Measurements from ENCODE around the gene HIF1A.
"Not testable (repeated sequence)": the region's sequence is repeated elsewhere in the genome, so short reads cannot be mapped to it uniquely, and the experiment has no call there.

Gene HIF1A

GRCh38 chr14:61694830-61695694, at the start of gene HIF1A:
TSS of gene HIF1A (plus strand) at chr14:61695513. CDS start at chr14:61695805, 292 bp downstream.
- peak; percentile 97 for DNase-seq

- DNase-seq: no peak
Measured at GRCh38 chr14:61646366-61647116, 48.8 kb upstream of the HIF1A start.

- DNase-seq: no peak
Measured at GRCh38 chr14:61647704-61648103, 47.6 kb upstream of the HIF1A start.

- no peak for DNase-seq
Measured at GRCh38 chr14:61648377-61648776, 46.9 kb upstream of the HIF1A start.

- DNase-seq: no peak
Measured at GRCh38 chr14:61649283-61649682, 46.0 kb upstream of the HIF1A start.

GRCh38 chr14:61651355-61651754, 44.0 kb upstream of the HIF1A start:
- no peak for DNase-seq

GRCh38 chr14:61652526-61653262, 42.6 kb upstream of the HIF1A start:
- DNase-seq: no peak

- DNase-seq: no peak
Measured at GRCh38 chr14:61653507-61653906, 41.8 kb upstream of the HIF1A start.

GRCh38 chr14:61654026-61654425, 41.3 kb upstream of the HIF1A start:
- DNase-seq: no peak

- DNase-seq: no peak
Measured at GRCh38 chr14:61655777-61656176, 39.5 kb upstream of the HIF1A start.

GRCh38 chr14:61656341-61656740, 39.0 kb upstream of the HIF1A start:
- no peak for DNase-seq

- DNase-seq: not testable (repeated sequence)
Measured at GRCh38 chr14:61658111-61658510, 37.2 kb upstream of the HIF1A start.

- no peak for DNase-seq
Measured at GRCh38 chr14:61659582-61659981, 35.7 kb upstream of the HIF1A start.

- DNase-seq: no peak
Measured at GRCh38 chr14:61661471-61662400, 33.6 kb upstream of the HIF1A start.

GRCh38 chr14:61662437-61663311, 32.6 kb upstream of the HIF1A start:
- DNase-seq: peak; percentile 16

- no peak for DNase-seq
Measured at GRCh38 chr14:61663312-61663979, 31.9 kb upstream of the HIF1A start.

GRCh38 chr14:61668282-61668681, 27.0 kb upstream of the HIF1A start:
- DNase-seq: no peak

- DNase-seq: no peak
Measured at GRCh38 chr14:61670576-61670975, 24.7 kb upstream of the HIF1A start.

GRCh38 chr14:61671082-61671481, 24.2 kb upstream of the HIF1A start:
- DNase-seq: no peak

GRCh38 chr14:61672796-61673195, 22.5 kb upstream of the HIF1A start:
- no peak for DNase-seq

GRCh38 chr14:61673305-61673704, 22.0 kb upstream of the HIF1A start:
- no peak for DNase-seq

Data from NCI-H510A (cell line).